Kidney epithelial cell (primary cell): ENCODE results near the gene TAL2. TPM values are rescaled to one million over a fixed set of nuclear protein-coding genes. Genes with fewer than 3 reads are reported as not detected.
A peak's percentile ranks its signal among the peaks of the same experiment; 100 is the strongest.

Experiments used
- DNase-seq: peaks from one replicate; pipeline ENCODE4 v3.0.0-alpha.2; 2010; ENCODE audit warnings: low read depth
- H3K27me3 ChIP-seq: 2 replicates; pipeline ENCODE4 v1.6.0; 2011; ENCODE audit warnings: low read length; ENCODE audit not compliant: control insufficient read depth, insufficient read depth
- H3K36me3 ChIP-seq: 2 replicates; pipeline ENCODE4 v1.5.1; 2011; ENCODE audit warnings: low read length; ENCODE audit not compliant: control insufficient read depth, insufficient read depth
- H3K4me3 ChIP-seq: 2 replicates; pipeline ENCODE4 v1.5.1; 2011; ENCODE audit warnings: low read depth, mild to moderate bottlenecking, control low read depth, low read length
- CTCF ChIP-seq: IDR thresholded peaks from 2 replicates; pipeline ENCODE4 v1.5.1; 2011; ENCODE audit warnings: mild to moderate bottlenecking, moderate library complexity, low read length, control low read depth, inconsistent platforms; ENCODE audit not compliant: insufficient read depth, poor library complexity, severe bottlenecking
- total RNA-seq: library from RNA; depleted of rRNA; stranded (reverse); fragments of >200 nt; gene quantifications from 2 replicates; pipeline ENCODE4 v1.2.3, GENCODE V29; 2015

Gene TAL2
- total RNA-seq, 1 donor from 2014 or later: 0.33 TPM

- TF ChIP-seq CTCF: peak; percentile 1
- no peaks in the 10 kb centered on the region for H3K36me3 ChIP-seq
- peaks cover 8% of the 10 kb centered on the region for H3K27me3 ChIP-seq
- peak overlapping the region; percentile 52 for H3K4me3 ChIP-seq
- DNase-seq: no peak
These were observed 5.9 kb upstream of the TAL2 start for GRCh38 chr9:105656131-105656921.

DNA sequence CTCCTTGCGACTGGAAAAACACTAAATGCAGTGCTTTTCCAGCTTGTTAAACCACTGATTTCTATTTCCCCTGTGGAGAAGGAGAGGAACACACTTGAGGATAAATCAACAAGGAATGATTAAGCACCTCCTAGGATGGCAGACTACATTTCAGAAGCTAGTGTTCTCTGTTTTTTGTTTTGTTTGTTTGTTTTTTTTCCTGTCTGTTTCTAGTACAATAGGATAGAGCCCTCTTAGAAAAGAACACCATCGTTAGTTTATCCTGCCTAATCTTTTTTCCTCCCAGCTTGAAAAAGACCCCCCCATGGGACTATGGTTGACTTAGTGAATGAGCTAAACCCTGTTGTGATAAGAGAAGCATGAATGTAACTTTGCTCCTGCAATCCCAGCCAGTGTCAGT, 3.9 kb upstream of the TAL2 start:
- Histone ChIP-seq H3K36me3 (no peaks in the 10 kb centered on the region), H3K4me3 (no peak overlapping the region), H3K27me3 (peaks cover 8% of the 10 kb centered on the region)
- no peak for TF ChIP-seq CTCF
- DNase-seq: no peak

- Histone ChIP-seq H3K4me3 (no peak overlapping the region), H3K36me3 (no peaks in the 10 kb centered on the region), H3K27me3 (peaks cover 5% of the 10 kb centered on the region)
- TF ChIP-seq CTCF: no peak
- DNase-seq: no peak
These were observed 1.2 kb upstream of the TAL2 start for GRCh38 chr9:105661011-105661410.

GRCh38 chr9:105663914-105664313, 1.7 kb downstream of the TAL2 start:
- Histone ChIP-seq H3K27me3 (no peaks in the 10 kb centered on the region), H3K36me3 (no peaks in the 10 kb centered on the region), H3K4me3 (no peak overlapping the region)
- no peak for TF ChIP-seq CTCF
- no peak for DNase-seq

- DNase-seq: no peak
- TF ChIP-seq CTCF: no peak
- no peaks in the 10 kb centered on the region for H3K36me3 ChIP-seq
- H3K4me3 ChIP-seq: no peak overlapping the region
- no peaks in the 10 kb centered on the region for H3K27me3 ChIP-seq
These were observed 5.6 kb downstream of the TAL2 start for GRCh38 chr9:105667867-105668266.

DNA sequence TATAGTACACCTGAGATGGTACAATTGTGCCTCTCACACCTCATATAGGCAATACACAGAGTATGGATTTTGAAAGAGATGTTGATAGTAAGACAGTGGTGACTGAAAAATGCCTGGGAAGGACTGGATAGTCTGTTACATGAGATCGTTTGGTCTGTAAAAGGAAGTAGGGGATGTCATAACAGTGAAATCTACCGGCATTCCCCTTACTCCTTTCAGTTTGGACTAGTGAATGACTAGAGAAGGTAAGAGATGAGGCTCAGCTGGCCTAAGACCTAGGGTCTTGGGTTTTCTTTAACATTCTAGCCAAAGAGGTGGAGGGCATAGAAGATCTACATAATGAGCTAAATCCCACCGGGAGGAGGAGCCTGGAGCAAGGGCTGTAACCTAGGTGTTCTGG, 8.1 kb downstream of the TAL2 start:
- no peaks in the 10 kb centered on the region for H3K27me3 ChIP-seq
- H3K36me3 ChIP-seq: no peaks in the 10 kb centered on the region
- no peak for DNase-seq
- TF ChIP-seq CTCF: no peak
- no peak overlapping the region for H3K4me3 ChIP-seq
